ENCODE results near the gene CREG1. TPM values are rescaled to one million over a fixed set of nuclear protein-coding genes. Genes with fewer than 3 reads are reported as not detected.
A peak's percentile ranks its signal among the peaks of the same experiment; 100 is the strongest.

CREG1 gene
- total RNA-seq, 5 donors from 2014 or later (not counting 1 experiment from before 2014, with no cell fraction given) = 9.1 to 13.0 (median 10.9) TPM

- Mint-ChIP-seq H3K4me1 (peaks cover 99 to 100% (median 99%) of the 10 kb centered on the region in 3 donors), H3K9me3 (no peaks in the 10 kb centered on the region), H3K27me3 (no peaks in the 10 kb centered on the region), H3K27ac (peak overlapping the region; percentile 81 to 97), H3K4me3 (peak overlapping the region; percentile 7 to 98 (median 31)), H3K36me3 (peaks cover 58% of the 10 kb centered on the region)
- peak overlapping the region; percentile 66 for H3K27ac ChIP-seq (ENCODE audit: low read length)
- peak in 7 of 35 experiments; percentile 16 to 65 (median 40) for DNase-seq
- ChIA-PET POLR2A (interaction anchor here (0.5 to 1.4 kb wide), 7 partner anchors 9 to 68 kb away, joined by 3 to 5 read pairs (median 4); no protein-coding TSS in a partner anchor), CTCF (interaction anchor here (0.7 to 2.3 kb wide), 12 partner anchors 8 to 237 kb away, joined by 3 to 13 read pairs (median 4); partner anchors contain the start of gene CD247 (in 2 of the 2))
- H3K4me3 ChIP-seq (ENCODE audit: control insufficient read depth in 1 of 2, extremely low read depth in 1 of 2, low read length in 1 of 2) = no peak overlapping the region
- ATAC-seq (replicated peaks in 1 of 4) = peak; percentile 46 to 78 (median 53)
- H3K36me3 ChIP-seq (ENCODE audit: control insufficient read depth in 2 of 2, extremely low read depth in 1 of 2, insufficient read depth in 1 of 2, low read length in 1 of 2) = peaks cover 4 to 76% of the 10 kb centered on the region in 2 donors
- 0% methylated on average over 1 of the region's 3 CpGs for WGBS (ENCODE audit: insufficient coverage)
- no peaks in the 10 kb centered on the region for H3K9me3 ChIP-seq
- H3K4me1 ChIP-seq (ENCODE audit: control insufficient read depth in 1 of 2, extremely low read depth in 1 of 2, insufficient read depth in 2 of 2, low read length in 2 of 2) = peaks cover 87% of the 10 kb centered on the region in 2 experiments
- H3K27me3 ChIP-seq (replicated peaks in 1 of 2; ENCODE audit: control insufficient read depth in 2 of 2, extremely low read depth in 1 of 2, insufficient read depth in 2 of 2, low read length in 1 of 2) = no peaks in the 10 kb centered on the region
Observed at GRCh38 chr1:167499664-167500101, 53.9 kb downstream of the CREG1 start.

- ChIA-PET POLR2A (interaction anchor here (0.5 to 1.3 kb wide), 5 partner anchors 9 to 69 kb away, joined by 4 to 5 read pairs (median 4); no protein-coding TSS in a partner anchor), CTCF (interaction anchor here (1.0 to 2.3 kb wide), 8 partner anchors 9 to 52 kb away, joined by 3 to 13 read pairs (median 4); partner anchors contain the start of gene CD247 (in 2 of the 2))
- peak in 1 of 4 experiments; percentile 14 for ATAC-seq (replicated peaks in 1 of 4)
- no CpG with 5 or more reads among the region's 4 CpGs for WGBS (ENCODE audit: insufficient coverage)
- Mint-ChIP-seq H3K4me1 (peaks cover 99 to 100% (median 99%) of the 10 kb centered on the region in 3 donors), H3K27ac (peak overlapping the region; percentile 81 to 97), H3K4me3 (peak overlapping the region in 1 of 3 donors; percentile 98), H3K27me3 (no peaks in the 10 kb centered on the region), H3K36me3 (peaks cover 52% of the 10 kb centered on the region), H3K9me3 (no peaks in the 10 kb centered on the region)
- Histone ChIP-seq H3K4me3 (ENCODE audit: control insufficient read depth in 1 of 2, extremely low read depth in 1 of 2, low read length in 1 of 2) (no peak overlapping the region), H3K27ac (ENCODE audit: low read length) (peak overlapping the region; percentile 66), H3K27me3 (replicated peaks in 1 of 2; ENCODE audit: control insufficient read depth in 2 of 2, extremely low read depth in 1 of 2, insufficient read depth in 2 of 2, low read length in 1 of 2) (no peaks in the 10 kb centered on the region), H3K36me3 (ENCODE audit: control insufficient read depth in 2 of 2, extremely low read depth in 1 of 2, insufficient read depth in 1 of 2, low read length in 1 of 2) (peaks cover 4 to 77% of the 10 kb centered on the region in 2 donors), H3K4me1 (ENCODE audit: control insufficient read depth in 1 of 2, extremely low read depth in 1 of 2, insufficient read depth in 2 of 2, low read length in 2 of 2) (peaks cover 87% of the 10 kb centered on the region in 2 experiments), H3K9me3 (no peaks in the 10 kb centered on the region)
- no peak for DNase-seq
Observed at GRCh38 chr1:167499106-167499505, 54.5 kb downstream of the CREG1 start.

- ATAC-seq (replicated peaks in 1 of 4) (no peak), DNase-seq (no peak)
- ChIA-PET CTCF (interaction anchor here in 1 of 2 donors (0.7 to 1.3 kb wide), 2 partner anchors 21 to 276 kb away, joined by 3 to 6 read pairs; partner anchors contain the start of genes CD247 and POU2F1), POLR2A (interaction anchor here (1.1 to 1.7 kb wide), 2 partner anchors 19 to 21 kb away, joined by 3 to 5 read pairs; partner anchors contain the start of gene CD247 (in 1 of the 2))
- Histone ChIP-seq H3K4me1 (ENCODE audit: control insufficient read depth in 1 of 2, extremely low read depth in 1 of 2, insufficient read depth in 2 of 2, low read length in 2 of 2) (peaks cover 87 to 89% of the 10 kb centered on the region in 2 experiments), H3K27me3 (replicated peaks in 1 of 2; ENCODE audit: control insufficient read depth in 2 of 2, extremely low read depth in 1 of 2, insufficient read depth in 2 of 2, low read length in 1 of 2) (no peaks in the 10 kb centered on the region), H3K36me3 (ENCODE audit: control insufficient read depth in 2 of 2, extremely low read depth in 1 of 2, insufficient read depth in 1 of 2, low read length in 1 of 2) (peaks cover 4 to 72% of the 10 kb centered on the region in 2 donors), H3K27ac (ENCODE audit: low read length) (peak overlapping the region; percentile 81), H3K9me3 (no peaks in the 10 kb centered on the region), H3K4me3 (ENCODE audit: control insufficient read depth in 1 of 2, extremely low read depth in 1 of 2, low read length in 1 of 2) (no peak overlapping the region)
- no peaks in the 10 kb centered on the region for H3K9me3 Mint-ChIP-seq
- no peaks in the 10 kb centered on the region for H3K27me3 Mint-ChIP-seq
- peak overlapping the region; percentile 96 to 97 for H3K27ac Mint-ChIP-seq
- peak overlapping the region; percentile 18 to 98 (median 53) for H3K4me3 Mint-ChIP-seq
- H3K4me1 Mint-ChIP-seq = peaks cover 96 to 100% (median 98%) of the 10 kb centered on the region in 3 donors
- 90% methylated on average over 5 of the region's 11 CpGs for WGBS (ENCODE audit: insufficient coverage)
- H3K36me3 Mint-ChIP-seq = peaks cover 43% of the 10 kb centered on the region
Observed at GRCh38 chr1:167496797-167497619, 56.6 kb downstream of the CREG1 start.

- no peaks in the 10 kb centered on the region for H3K27me3 ChIP-seq (replicated peaks in 1 of 2; ENCODE audit: control insufficient read depth in 2 of 2, extremely low read depth in 1 of 2, insufficient read depth in 2 of 2, low read length in 1 of 2)
- no peaks in the 10 kb centered on the region for H3K9me3 ChIP-seq
- peaks cover 7 to 50% of the 10 kb centered on the region in 2 donors for H3K36me3 ChIP-seq (ENCODE audit: control insufficient read depth in 2 of 2, extremely low read depth in 1 of 2, insufficient read depth in 1 of 2, low read length in 1 of 2)
- ATAC-seq (replicated peaks in 1 of 4) (no peak), DNase-seq (no peak)
- Mint-ChIP-seq H3K4me1 (peaks cover 96 to 100% (median 96%) of the 10 kb centered on the region in 3 donors), H3K27ac (peak overlapping the region; percentile 96 to 97), H3K36me3 (peaks cover 37% of the 10 kb centered on the region), H3K4me3 (peak overlapping the region; percentile 59 to 98 (median 66)), H3K27me3 (no peaks in the 10 kb centered on the region), H3K9me3 (no peaks in the 10 kb centered on the region)
- WGBS (ENCODE audit: insufficient coverage) = no CpG with 5 or more reads among the region's 2 CpGs
- H3K27ac ChIP-seq (ENCODE audit: low read length) = peak overlapping the region; percentile 81
- CTCF ChIA-PET = interaction anchor here in 1 of 2 donors (0.7 kb wide), 1 partner anchor 108 kb away, joined by 7 read pairs; no protein-coding TSS in a partner anchor
- H3K4me1 ChIP-seq (ENCODE audit: control insufficient read depth in 1 of 2, extremely low read depth in 1 of 2, insufficient read depth in 2 of 2, low read length in 2 of 2) = peaks cover 69 to 92% of the 10 kb centered on the region in 2 experiments
- H3K4me3 ChIP-seq (ENCODE audit: control insufficient read depth in 1 of 2, extremely low read depth in 1 of 2, low read length in 1 of 2) = no peak overlapping the region
- POLR2A ChIA-PET = interaction anchor here (1.0 to 1.4 kb wide), 2 partner anchors 10 to 15 kb away, joined by 3 read pairs; no protein-coding TSS in a partner anchor
Observed at GRCh38 chr1:167493372-167493771, 60.2 kb downstream of the CREG1 start.

GRCh38 chr1:167492481-167492910 lies 61.1 kb downstream of the CREG1 start:
- H3K36me3 ChIP-seq (ENCODE audit: control insufficient read depth in 2 of 2, extremely low read depth in 1 of 2, insufficient read depth in 1 of 2, low read length in 1 of 2) = peaks cover 7 to 42% of the 10 kb centered on the region in 2 donors
- Mint-ChIP-seq H3K27ac (peak overlapping the region; percentile 90 to 97), H3K36me3 (peaks cover 38% of the 10 kb centered on the region), H3K9me3 (no peaks in the 10 kb centered on the region), H3K4me1 (peaks cover 96 to 100% (median 96%) of the 10 kb centered on the region in 3 donors), H3K27me3 (no peaks in the 10 kb centered on the region), H3K4me3 (peak overlapping the region; percentile 66 to 98 (median 72))
- DNase-seq = peak in 27 of 35 experiments; percentile 41 to 85 (median 59)
- ChIA-PET CTCF (interaction anchor here (0.6 to 1.3 kb wide), 4 partner anchors 9 to 218 kb away, joined by 3 to 6 read pairs (median 4); no protein-coding TSS in a partner anchor), POLR2A (interaction anchor here (0.6 to 0.8 kb wide), 10 partner anchors 9 to 1214 kb away, joined by 3 to 10 read pairs (median 3); partner anchors contain the start of gene CD247 (in 1 of the 2))
- H3K4me1 ChIP-seq (ENCODE audit: control insufficient read depth in 1 of 2, extremely low read depth in 1 of 2, insufficient read depth in 2 of 2, low read length in 2 of 2) = peaks cover 66 to 91% of the 10 kb centered on the region in 2 experiments
- H3K27me3 ChIP-seq (replicated peaks in 1 of 2; ENCODE audit: control insufficient read depth in 2 of 2, extremely low read depth in 1 of 2, insufficient read depth in 2 of 2, low read length in 1 of 2) = no peaks in the 10 kb centered on the region
- peak overlapping the region; percentile 81 for H3K27ac ChIP-seq (ENCODE audit: low read length)
- no CpG with 5 or more reads among the region's 5 CpGs for WGBS (ENCODE audit: insufficient coverage)
- H3K4me3 ChIP-seq (ENCODE audit: control insufficient read depth in 1 of 2, extremely low read depth in 1 of 2, low read length in 1 of 2) = peak overlapping the region; percentile 17 to 41
- peak; percentile 32 to 72 (median 34) for ATAC-seq (replicated peaks in 1 of 4)
- no peaks in the 10 kb centered on the region for H3K9me3 ChIP-seq
